Astrocyte (in vitro differentiated cells and primary cell): ENCODE data around the gene OSBPL3.

Experiments
- EZH2 ChIP-seq: IDR thresholded peaks from 2 replicates; pipeline ENCODE4 v1.6.1; 2012; ENCODE audit warnings: mild to moderate bottlenecking, low read length, inconsistent platforms; ENCODE audit not compliant: insufficient read depth
- TF ChIP-seq, protein P1 (sequence below): IDR thresholded peaks from 2 replicates; pipeline ENCODE4 v1.5.1; 2011; ENCODE audit warnings: low read depth, mild to moderate bottlenecking, inconsistent platforms, low read length, moderate library complexity; ENCODE audit not compliant: insufficient read depth

DNA sequence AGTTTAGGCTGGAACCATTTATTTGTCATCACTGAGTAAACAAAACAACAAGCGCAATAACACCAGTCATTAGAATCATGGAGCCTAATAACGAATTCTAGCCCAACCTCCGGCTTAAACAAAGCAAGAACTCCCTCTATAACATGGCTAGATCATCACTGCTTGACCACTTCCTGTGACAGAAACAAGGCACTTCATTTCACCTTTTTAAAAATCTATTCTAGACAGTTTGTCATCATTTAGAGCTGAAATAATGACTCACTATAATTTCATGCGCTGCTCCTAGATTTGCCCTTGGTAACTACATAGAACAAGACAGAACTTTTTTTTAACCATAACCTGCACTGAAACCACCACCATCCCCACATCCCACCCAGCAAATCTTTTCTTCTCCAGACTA is 81.3 kb downstream of the OSBPL3 start:
- TF ChIP-seq, protein P1, sequence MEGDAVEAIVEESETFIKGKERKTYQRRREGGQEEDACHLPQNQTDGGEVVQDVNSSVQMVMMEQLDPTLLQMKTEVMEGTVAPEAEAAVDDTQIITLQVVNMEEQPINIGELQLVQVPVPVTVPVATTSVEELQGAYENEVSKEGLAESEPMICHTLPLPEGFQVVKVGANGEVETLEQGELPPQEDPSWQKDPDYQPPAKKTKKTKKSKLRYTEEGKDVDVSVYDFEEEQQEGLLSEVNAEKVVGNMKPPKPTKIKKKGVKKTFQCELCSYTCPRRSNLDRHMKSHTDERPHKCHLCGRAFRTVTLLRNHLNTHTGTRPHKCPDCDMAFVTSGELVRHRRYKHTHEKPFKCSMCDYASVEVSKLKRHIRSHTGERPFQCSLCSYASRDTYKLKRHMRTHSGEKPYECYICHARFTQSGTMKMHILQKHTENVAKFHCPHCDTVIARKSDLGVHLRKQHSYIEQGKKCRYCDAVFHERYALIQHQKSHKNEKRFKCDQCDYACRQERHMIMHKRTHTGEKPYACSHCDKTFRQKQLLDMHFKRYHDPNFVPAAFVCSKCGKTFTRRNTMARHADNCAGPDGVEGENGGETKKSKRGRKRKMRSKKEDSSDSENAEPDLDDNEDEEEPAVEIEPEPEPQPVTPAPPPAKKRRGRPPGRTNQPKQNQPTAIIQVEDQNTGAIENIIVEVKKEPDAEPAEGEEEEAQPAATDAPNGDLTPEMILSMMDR, result no peak
- no peak for TF ChIP-seq EZH2
